ENCODE data around the gene EEF1A2.

EEF1A2 gene

GRCh38 chr20:63498960-63499337, at the start of gene EEF1A2:
EEF1A2 (minus strand) TSS chr20:63499083; CDS start chr20:63497763, 1,320 bp downstream.
- no peak for DNase-seq

GRCh38 chr20:63548542-63548941, 49.7 kb upstream of the EEF1A2 start:
- no peak for DNase-seq

GRCh38 chr20:63547725-63548480, 49.0 kb upstream of the EEF1A2 start, which contains the start of gene SRMS:
SRMS (minus strand) TSS chr20:63547749; CDS start chr20:63547463, 286 bp downstream.
- DNase-seq, result no peak

GRCh38 chr20:63546956-63547724, 48.3 kb upstream of the EEF1A2 start:
- DNase-seq, result no peak

GRCh38 chr20:63546256-63546955, 47.5 kb upstream of the EEF1A2 start:
- DNase-seq, result no peak

GRCh38 chr20:63545814-63546213, 46.9 kb upstream of the EEF1A2 start:
- no peak for DNase-seq

- no peak for DNase-seq
These were observed 46.2 kb upstream of the EEF1A2 start for GRCh38 chr20:63544958-63545516.

GRCh38 chr20:63544241-63544957, 45.5 kb upstream of the EEF1A2 start:
- no peak for DNase-seq

- no peak for DNase-seq
These were observed 44.9 kb upstream of the EEF1A2 start for GRCh38 chr20:63543733-63544132.

GRCh38 chr20:63543131-63543530, 44.2 kb upstream of the EEF1A2 start:
- no peak for DNase-seq

GRCh38 chr20:63542696-63543095, 43.8 kb upstream of the EEF1A2 start:
- no peak for DNase-seq

GRCh38 chr20:63542031-63542559, 43.2 kb upstream of the EEF1A2 start:
- no peak for DNase-seq

- no peak for DNase-seq
These were observed 42.5 kb upstream of the EEF1A2 start for GRCh38 chr20:63541371-63541770.

- DNase-seq, result no peak
These were observed 41.7 kb upstream of the EEF1A2 start for GRCh38 chr20:63540417-63541186.

- no peak for DNase-seq
These were observed 40.8 kb upstream of the EEF1A2 start for GRCh38 chr20:63539441-63540370.

GRCh38 chr20:63539092-63539430, 40.2 kb upstream of the EEF1A2 start:
- no peak for DNase-seq

GRCh38 chr20:63538204-63539091, 39.6 kb upstream of the EEF1A2 start:
- no peak for DNase-seq

- DNase-seq, result no peak
These were observed 38.8 kb upstream of the EEF1A2 start for GRCh38 chr20:63537525-63538203.

All from NCI-H1048 (cell line).